Measurements from ENCODE around the gene HYPK.

GRCh38 chr15:43789409-43789808, 11.0 kb upstream of the HYPK start:
- no peak for TF ChIP-seq CTCF (conservative IDR thresholded peaks at IDR 0.05)
- no peak for TF ChIP-seq ZFX (IDR thresholded peaks at IDR 0.05)
